DMS 273 (cell line): ENCODE results near the gene RFTN2.
"Not testable (repeated sequence)": the region's sequence is repeated elsewhere in the genome, so short reads cannot be mapped to it uniquely, and the experiment has no call there.

Source experiments
- DNase-seq: peaks from one replicate; lab custom pipeline; 2025; ENCODE audit not compliant: unreplicated experiment; lab: John Stamatoyannopoulos, UW

Gene RFTN2, protein sequence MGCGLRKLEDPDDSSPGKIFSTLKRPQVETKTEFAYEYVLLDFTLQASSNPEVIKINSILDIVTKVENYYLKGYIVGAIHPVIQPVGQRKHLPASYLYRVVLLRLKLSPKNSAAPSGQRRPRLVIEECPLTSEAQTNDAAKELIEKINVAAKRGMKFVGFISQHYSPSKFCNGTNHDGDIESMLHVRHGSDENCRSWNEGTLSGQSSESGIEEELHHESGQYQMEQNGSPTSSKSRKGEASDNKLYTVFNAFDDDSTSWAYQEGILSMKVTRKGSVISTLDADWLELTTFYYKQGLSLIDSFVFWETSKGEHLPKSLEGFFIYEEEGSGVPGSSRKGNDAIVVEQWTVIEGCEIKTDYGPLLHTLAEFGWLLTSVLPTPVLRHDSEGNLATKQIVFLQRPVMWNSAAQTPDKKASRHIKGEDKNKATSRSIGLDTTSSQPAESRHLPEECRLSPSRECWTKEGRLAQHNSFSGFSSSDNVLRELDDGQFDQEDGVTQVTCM

GRCh38 chr2:197675246-197675645 lies at the start of gene RFTN2:
Gene RFTN2 (minus strand): TSS chr2:197675587. CDS start chr2:197675458, 129 bp downstream.
- no peak for DNase-seq

DNA sequence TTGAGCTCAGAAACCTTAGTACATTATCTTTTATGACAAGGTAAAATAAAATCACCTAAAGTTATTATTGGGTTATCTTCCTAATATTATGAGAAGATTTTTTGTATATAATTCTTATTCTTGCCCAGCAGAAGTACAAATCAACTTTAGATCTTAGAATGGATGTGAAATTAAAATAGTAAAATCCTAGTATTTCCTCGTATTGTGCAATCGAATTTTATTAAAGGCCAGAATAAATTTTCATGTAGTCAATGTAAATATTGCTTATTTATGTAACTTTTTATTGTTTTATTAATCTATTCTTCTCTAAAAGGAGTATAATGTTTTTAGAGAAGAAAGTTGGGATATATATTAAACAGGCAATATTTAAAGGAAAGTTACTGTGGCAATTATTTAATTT lies 42.5 kb upstream of the RFTN2 start:
- no peak for DNase-seq

GRCh38 chr2:197713271-197713670 lies 37.9 kb upstream of the RFTN2 start:
- no peak for DNase-seq

DNA sequence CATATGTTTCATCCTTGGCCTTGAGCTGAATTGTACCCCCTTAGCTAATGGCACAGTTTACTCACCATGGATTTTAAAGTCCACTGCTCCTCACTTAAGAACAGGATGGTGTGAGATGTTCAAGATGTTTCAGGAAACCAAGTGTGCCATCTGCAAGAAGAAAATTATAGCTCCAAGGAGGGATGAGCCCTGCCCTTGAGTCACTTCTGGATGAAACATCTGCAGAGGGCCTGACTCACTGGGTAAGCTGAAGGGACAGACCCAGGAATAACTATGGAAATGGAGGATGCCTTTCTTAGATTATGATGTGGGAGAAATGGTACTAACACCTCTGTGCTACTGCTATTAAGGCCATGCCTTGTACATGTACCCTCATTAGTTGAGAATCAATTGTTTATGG lies 36.2 kb upstream of the RFTN2 start:
- no peak for DNase-seq

- DNase-seq = no peak
Measured at GRCh38 chr2:197710424-197711042, 35.1 kb upstream of the RFTN2 start.

DNA sequence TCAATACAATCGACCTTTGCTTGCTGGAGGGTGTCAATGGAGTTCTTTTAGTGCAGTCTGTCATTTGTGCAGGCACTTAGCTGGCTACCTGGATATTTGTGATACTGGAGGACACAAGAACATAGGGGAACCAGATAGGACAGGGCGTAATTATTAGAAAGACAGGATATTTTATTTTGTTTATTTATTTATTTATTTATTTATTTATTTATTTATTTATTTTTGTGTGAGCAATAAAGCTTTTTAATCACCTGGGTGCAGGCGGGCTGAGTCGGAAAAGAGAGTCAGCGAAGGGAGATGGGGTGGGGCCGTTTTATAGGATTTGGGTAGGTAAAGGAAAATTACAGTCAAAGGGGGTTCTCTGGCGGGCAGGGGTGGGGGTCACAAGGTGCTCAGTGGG lies 33.8 kb upstream of the RFTN2 start:
- DNase-seq = not testable (repeated sequence)

DNA sequence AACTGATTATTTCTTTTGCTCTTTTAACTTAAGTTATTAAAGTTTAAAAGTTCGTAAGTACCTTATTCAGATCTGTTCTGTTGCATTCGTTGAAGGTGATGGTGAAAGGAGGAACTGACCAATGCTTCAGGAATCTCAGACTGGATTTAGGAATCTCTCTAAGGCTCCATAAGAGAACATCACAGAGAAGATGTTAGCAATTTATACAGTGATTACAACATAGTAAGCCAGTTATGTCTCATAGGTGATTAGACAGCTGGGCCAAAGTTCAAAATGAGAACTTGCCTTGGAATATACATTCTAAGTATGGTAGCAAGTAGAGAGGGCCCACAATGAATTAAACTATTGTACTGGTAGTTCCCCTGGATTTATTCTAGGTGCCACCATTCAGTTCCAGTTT lies 32.9 kb upstream of the RFTN2 start:
- no peak for DNase-seq

- DNase-seq = peak; percentile 72
Measured at GRCh38 chr2:197707316-197708213, 32.2 kb upstream of the RFTN2 start.

- DNase-seq = peak; percentile 52
Measured at GRCh38 chr2:197706839-197707207, 31.4 kb upstream of the RFTN2 start.

GRCh38 chr2:197705912-197706838 lies 30.8 kb upstream of the RFTN2 start:
- peak; percentile 52 for DNase-seq

DNA sequence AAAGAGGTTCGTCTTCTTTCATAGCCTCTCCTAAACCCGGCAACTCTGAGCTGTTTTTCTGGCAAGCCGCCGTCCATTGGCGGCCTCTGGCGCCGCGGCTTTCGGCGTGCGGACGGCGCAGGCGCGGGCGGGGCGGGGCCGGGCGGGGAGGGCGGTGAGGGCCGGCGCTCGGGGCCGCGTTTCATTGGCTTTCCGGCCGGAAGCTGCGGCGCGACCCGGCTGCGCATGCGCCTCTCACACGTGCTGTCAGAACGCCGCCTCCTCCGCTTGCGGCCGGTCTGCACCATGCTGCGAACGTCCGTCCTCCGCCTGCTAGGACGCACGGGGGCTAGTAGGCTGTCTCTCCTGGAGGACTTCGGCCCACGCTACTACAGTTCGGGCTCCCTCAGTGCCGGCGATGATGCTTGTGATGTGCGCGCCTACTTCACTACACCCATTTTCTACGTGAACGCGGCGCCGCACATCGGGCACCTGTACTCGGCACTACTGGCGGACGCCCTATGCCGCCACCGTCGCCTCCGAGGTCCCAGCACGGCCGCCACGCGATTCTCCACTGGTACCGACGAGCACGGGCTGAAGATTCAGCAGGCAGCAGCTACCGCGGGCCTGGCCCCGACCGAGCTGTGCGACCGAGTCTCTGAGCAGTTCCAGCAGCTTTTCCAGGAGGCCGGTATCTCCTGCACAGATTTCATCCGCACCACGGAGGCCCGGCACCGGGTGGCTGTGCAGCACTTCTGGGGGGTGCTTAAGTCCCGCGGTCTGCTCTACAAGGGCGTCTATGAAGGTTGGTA lies 29.9 kb upstream of the RFTN2 start, which contains the start of gene MARS2:
Gene MARS2 (plus strand): TSS at position 249 of the 791 bp plus-strand sequence. CDS start 37 bp downstream, at position 286.
- DNase-seq = peak; percentile 97

- no peak for DNase-seq
Measured at GRCh38 chr2:197704434-197705120, 29.2 kb upstream of the RFTN2 start.

- no peak for DNase-seq
Measured at GRCh38 chr2:197700960-197701359, 25.6 kb upstream of the RFTN2 start.

- DNase-seq = not testable (repeated sequence)
Measured at GRCh38 chr2:197699724-197700123, 24.3 kb upstream of the RFTN2 start.

- not testable (repeated sequence) for DNase-seq
Measured at GRCh38 chr2:197696571-197696970, 21.2 kb upstream of the RFTN2 start.

GRCh38 chr2:197695971-197696370 lies 20.6 kb upstream of the RFTN2 start:
- DNase-seq = not testable (repeated sequence)

GRCh38 chr2:197695206-197695605 lies 19.8 kb upstream of the RFTN2 start:
- DNase-seq = not testable (repeated sequence)

DNA sequence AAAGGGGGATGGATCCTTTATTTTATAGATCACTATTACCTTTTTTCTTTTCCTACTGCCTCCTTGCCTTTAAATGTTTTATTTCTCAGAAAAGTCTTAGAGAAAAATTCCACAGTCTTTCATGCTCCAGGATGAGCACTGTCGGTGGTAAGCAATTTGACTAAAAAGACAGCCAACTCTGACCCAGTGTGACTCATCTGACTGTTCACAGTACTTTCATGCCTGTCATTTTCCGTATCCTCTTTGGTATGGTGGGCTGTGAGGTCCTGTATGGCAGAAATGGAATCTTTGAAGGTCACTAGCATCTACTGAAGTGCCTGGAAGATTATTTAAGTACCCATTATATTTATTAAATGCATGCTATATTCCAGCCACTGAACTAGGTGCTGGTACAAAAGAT lies 2.1 kb upstream of the RFTN2 start:
- DNase-seq = no peak

DNA sequence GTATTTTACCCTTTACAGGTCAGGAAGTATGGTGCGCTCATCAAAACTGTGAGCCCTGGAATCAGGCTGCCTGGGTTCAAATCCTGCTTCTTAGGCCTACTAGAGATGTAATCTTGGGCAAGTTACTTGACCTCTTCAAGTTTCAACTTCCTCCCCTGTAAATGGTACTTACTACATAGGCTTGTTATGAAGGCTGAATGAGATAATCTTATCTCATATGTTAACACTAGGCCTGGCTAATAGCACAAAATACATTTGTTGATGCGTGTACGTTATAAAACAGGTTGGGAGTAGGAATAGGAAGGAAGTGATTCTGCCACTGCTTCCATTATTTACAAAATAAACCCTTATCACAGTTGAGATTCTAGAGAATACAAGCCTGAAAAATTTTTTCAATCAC lies 1.7 kb upstream of the RFTN2 start:
- no peak for DNase-seq
